GM12878 (cell line): ENCODE measurements around the gene HLA-DMA. TPM values are rescaled to one million over a fixed set of nuclear protein-coding genes. Genes with fewer than 3 reads are reported as not detected.

Source experiments
- ATAC-seq: fragments of 200-7000 bp; cut with Tn5 transposase; 3 replicates; pipeline ENCODE4 v1.9.1; 2020; ENCODE audit warnings: mild to moderate bottlenecking, moderate library complexity
- BruUV-seq: library from RNA; stranded (reverse); fragments of 400-500 nt; replicated peaks from 2 replicates; lab custom pipeline; 2021; lab: Mats Ljungman, UMichigan
- CTCF ChIA-PET: fragments of 300-600 bp; sonication (Branson Sonifier 250); formaldehyde crosslinking; extraction: SDS; loops from one replicate; lab custom pipeline; 2021; ENCODE audit warnings: inconsistent platforms; lab: Yijun Ruan, JAX
- POLR2A ChIA-PET: fragments of 350-600 bp; formaldehyde crosslinking; extraction: SDS; loops from one replicate; lab custom pipeline; 2021; ENCODE audit warnings: inconsistent platforms; lab: Charles Lee
- RAD21 ChIA-PET: fragments of 300-600 bp; sonication (Branson Sonifier 250); formaldehyde crosslinking; loops from one replicate; lab custom pipeline; 2023; ENCODE audit warnings: antibody characterized with exemption; ENCODE audit not compliant: unreplicated experiment; lab: Charles Lee
- SMC1A ChIA-PET: fragments of 300-600 bp; sonication (Branson Sonifier 250); formaldehyde crosslinking; loops from one replicate; lab custom pipeline; 2023; ENCODE audit not compliant: unreplicated experiment, uncharacterized antibody; lab: Charles Lee
- DNase-seq: peaks from one replicate; pipeline ENCODE4 v3.0.0-alpha.2; 2011; ENCODE audit warnings: low read depth, low spot score
- FAIRE-seq: peaks from 3 replicates; lab custom pipeline; 2011; peaks lifted over from hg19 to GRCh38; lab: Jason Lieb, UNC
- H2AFZ ChIP-seq: 2 replicates; pipeline ENCODE4 v1.6.0; 2011; ENCODE audit warnings: low read depth, low read length, control low read depth; ENCODE audit not compliant: control insufficient read depth
- H3K27ac ChIP-seq: 2 replicates; pipeline ENCODE4 v1.5.1; 2011; ENCODE audit warnings: control low read depth; ENCODE audit not compliant: control insufficient read depth, insufficient read depth
- H3K27me3 ChIP-seq, 2 experiments: replicated peaks in 1 of 2; 2 replicates each; pipeline versions ENCODE4 v1.6.0 to v1.6.1; 2011; ENCODE audit warnings: low read length in 1 of 2; ENCODE audit not compliant: control insufficient read depth in 2 of 2, insufficient read depth in 2 of 2
- H3K36me3 ChIP-seq, 2 experiments: 2 replicates each; pipeline ENCODE4 v1.5.1; 2011; ENCODE audit warnings: low read length in 1 of 2; ENCODE audit not compliant: control insufficient read depth in 2 of 2, insufficient read depth in 2 of 2
- H3K4me1 ChIP-seq: 2 replicates; pipeline ENCODE4 v1.6.1; 2011; ENCODE audit warnings: mild to moderate bottlenecking, low read length, moderate library complexity, mixed read lengths; ENCODE audit not compliant: control insufficient read depth, insufficient read depth
- H3K4me2 ChIP-seq: 2 replicates; pipeline ENCODE4 v1.6.0; 2011; ENCODE audit warnings: control low read depth; ENCODE audit not compliant: control insufficient read depth, insufficient read depth
- H3K4me3 ChIP-seq: fragments of 200-600 bp; sonication (generic); 2 replicates; pipeline ENCODE4 v1.5.1; 2016
- H3K79me2 ChIP-seq: 2 replicates; pipeline ENCODE4 v1.6.0; 2011; ENCODE audit warnings: low read length; ENCODE audit not compliant: control insufficient read depth, insufficient read depth
- H3K9ac ChIP-seq: 2 replicates; pipeline ENCODE4 v1.8.0; 2011; ENCODE audit warnings: low read length, control low read depth, mixed read lengths; ENCODE audit not compliant: control insufficient read depth, insufficient read depth
- H3K9me3 ChIP-seq: replicated peaks from 3 replicates; pipeline ENCODE4 v1.5.1; 2011; ENCODE audit warnings: mild to moderate bottlenecking, low read length; ENCODE audit not compliant: control insufficient read depth, insufficient read depth
- H4K20me1 ChIP-seq: 2 replicates; pipeline ENCODE4 v1.6.0; 2011; ENCODE audit not compliant: control insufficient read depth, insufficient read depth
- EZH2 ChIP-seq: IDR thresholded peaks from 2 replicates; pipeline ENCODE4 v1.6.1; 2012; ENCODE audit warnings: low read depth, mild to moderate bottlenecking, control low read depth, inconsistent platforms, low read length, borderline replicate concordance; ENCODE audit not compliant: control insufficient read depth
- JUNB ChIP-seq: IDR thresholded peaks from 2 replicates; pipeline ENCODE4 v1.6.1; 2016; ENCODE audit warnings: antibody characterized with exemption, mild to moderate bottlenecking
- SREBF1 ChIP-seq: IDR thresholded peaks from 2 replicates; pipeline ENCODE4 v1.6.1; 2012; ENCODE audit warnings: mild to moderate bottlenecking, low read length
- TCF3 ChIP-seq: IDR thresholded peaks from 2 replicates; pipeline ENCODE4 v1.6.1; 2012; ENCODE audit warnings: low read depth, mild to moderate bottlenecking, low read length, borderline replicate concordance; ENCODE audit not compliant: insufficient read depth
- WGBS: methylation state at CpG from one replicate; pipeline ENCODE4 v1.1.6; 2016; ENCODE audit warnings: low lambda C conversion rate; ENCODE audit not compliant: insufficient replicate concordance, insufficient coverage; ENCODE audit errors: missing lambda C conversion rate; 5-methylcytosine and 5-hydroxymethylcytosine counted together
- in situ Hi-C: fragments of 300-500 bp; cut with MboI; formaldehyde crosslinking; loops from 9 replicates; pipeline ENCODE4 v1.14.3; 2018; ENCODE audit warnings: mixed read lengths
- intact Hi-C: fragments of 100-400 bp; cut with micrococcal nuclease; formaldehyde crosslinking; loops from one replicate; pipeline ENCODE4 v1.14.2; 2022; ENCODE audit not compliant: unreplicated experiment
- polyA plus RNA-seq, 11 experiments: library from polyadenylated mRNA; depleted of rRNA in 4 of 11; unstranded in 6 of 11; stranded (reverse) in 5 of 11; fragments of >200 nt; fragmentation: Nextera tagmentation in 4 of 11; fragmentation: Illumina TruSeq in 1 of 11; extraction: Ambion mirVana in 4 of 11; extraction: Trizol in 1 of 11; gene quantifications; 1 replicate in 1 of 11; 2 replicates in 10 of 11; pipeline versions ENCODE4 v1.2.1 to v1.2.3, GENCODE V29; 2011 to 2016; ENCODE audit warnings: inconsistent platforms in 2 of 11, missing spikeins in 2 of 11, low read depth in 1 of 11
- total RNA-seq, 4 experiments: library from RNA; depleted of rRNA in 3 of 4; stranded (reverse); fragments of >200 nt in 3 of 4; fragmentation: Illumina TruSeq in 1 of 4; extraction: Trizol in 1 of 4; gene quantifications; 2 replicates each; pipeline versions ENCODE4 v1.2.1 to v1.2.3, GENCODE V29; 2013 to 2021
- TF ChIP-seq, protein P1 (sequence below): fragments of 450-650 bp; IDR thresholded peaks from 2 replicates; pipeline ENCODE4 v1.6.1; 2016; ENCODE audit warnings: mild to moderate bottlenecking
- TF ChIP-seq, protein P2 (sequence below): fragments of 450-650 bp; IDR thresholded peaks from 2 replicates; pipeline ENCODE4 v1.6.1; 2017; ENCODE audit warnings: low read depth, mild to moderate bottlenecking, moderate library complexity
- TF ChIP-seq, protein P3 (sequence below): fragments of 450-650 bp; IDR thresholded peaks from 2 replicates; pipeline ENCODE4 v1.6.1; 2017; ENCODE audit warnings: borderline replicate concordance

HLA-DMA gene
- total and polyA plus RNA-seq, 10 of the 15 experiments (the other 5 are each of a cell fraction or from before 2014, with no cell fraction given), result 177 to 552 (median 309) TPM

DNA sequence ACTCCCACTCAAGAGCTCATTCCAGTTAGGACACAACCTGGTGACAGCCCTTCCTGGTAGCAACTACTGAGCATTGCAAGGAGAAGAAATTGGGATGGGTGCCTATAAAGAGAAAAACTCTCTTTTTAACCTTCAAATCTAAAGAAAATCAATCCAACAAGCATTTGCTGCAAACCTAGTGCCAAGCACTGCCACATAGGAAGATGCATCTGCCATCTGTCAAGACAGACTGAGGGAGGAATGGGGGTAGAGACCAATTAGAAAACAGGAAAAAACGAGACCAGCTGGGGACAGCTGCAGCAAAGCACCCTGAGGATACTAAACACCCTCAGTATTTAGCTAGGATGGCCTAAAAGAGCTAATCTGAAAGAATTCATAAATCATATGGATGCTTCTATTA lies 39.9 kb downstream of the HLA-DMA start (continued):
- TF ChIP-seq, protein P1, sequence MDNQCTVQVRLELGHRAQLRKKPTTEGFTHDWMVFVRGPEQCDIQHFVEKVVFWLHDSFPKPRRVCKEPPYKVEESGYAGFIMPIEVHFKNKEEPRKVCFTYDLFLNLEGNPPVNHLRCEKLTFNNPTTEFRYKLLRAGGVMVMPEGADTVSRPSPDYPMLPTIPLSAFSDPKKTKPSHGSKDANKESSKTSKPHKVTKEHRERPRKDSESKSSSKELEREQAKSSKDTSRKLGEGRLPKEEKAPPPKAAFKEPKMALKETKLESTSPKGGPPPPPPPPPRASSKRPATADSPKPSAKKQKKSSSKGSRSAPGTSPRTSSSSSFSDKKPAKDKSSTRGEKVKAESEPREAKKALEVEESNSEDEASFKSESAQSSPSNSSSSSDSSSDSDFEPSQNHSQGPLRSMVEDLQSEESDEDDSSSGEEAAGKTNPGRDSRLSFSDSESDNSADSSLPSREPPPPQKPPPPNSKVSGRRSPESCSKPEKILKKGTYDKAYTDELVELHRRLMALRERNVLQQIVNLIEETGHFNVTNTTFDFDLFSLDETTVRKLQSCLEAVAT, result no peak
- TF ChIP-seq, protein P2, sequence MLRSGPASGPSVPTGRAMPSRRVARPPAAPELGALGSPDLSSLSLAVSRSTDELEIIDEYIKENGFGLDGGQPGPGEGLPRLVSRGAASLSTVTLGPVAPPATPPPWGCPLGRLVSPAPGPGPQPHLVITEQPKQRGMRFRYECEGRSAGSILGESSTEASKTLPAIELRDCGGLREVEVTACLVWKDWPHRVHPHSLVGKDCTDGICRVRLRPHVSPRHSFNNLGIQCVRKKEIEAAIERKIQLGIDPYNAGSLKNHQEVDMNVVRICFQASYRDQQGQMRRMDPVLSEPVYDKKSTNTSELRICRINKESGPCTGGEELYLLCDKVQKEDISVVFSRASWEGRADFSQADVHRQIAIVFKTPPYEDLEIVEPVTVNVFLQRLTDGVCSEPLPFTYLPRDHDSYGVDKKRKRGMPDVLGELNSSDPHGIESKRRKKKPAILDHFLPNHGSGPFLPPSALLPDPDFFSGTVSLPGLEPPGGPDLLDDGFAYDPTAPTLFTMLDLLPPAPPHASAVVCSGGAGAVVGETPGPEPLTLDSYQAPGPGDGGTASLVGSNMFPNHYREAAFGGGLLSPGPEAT, result no peak
- TF ChIP-seq EZH2 (no peak), SREBF1 (no peak)

DNA sequence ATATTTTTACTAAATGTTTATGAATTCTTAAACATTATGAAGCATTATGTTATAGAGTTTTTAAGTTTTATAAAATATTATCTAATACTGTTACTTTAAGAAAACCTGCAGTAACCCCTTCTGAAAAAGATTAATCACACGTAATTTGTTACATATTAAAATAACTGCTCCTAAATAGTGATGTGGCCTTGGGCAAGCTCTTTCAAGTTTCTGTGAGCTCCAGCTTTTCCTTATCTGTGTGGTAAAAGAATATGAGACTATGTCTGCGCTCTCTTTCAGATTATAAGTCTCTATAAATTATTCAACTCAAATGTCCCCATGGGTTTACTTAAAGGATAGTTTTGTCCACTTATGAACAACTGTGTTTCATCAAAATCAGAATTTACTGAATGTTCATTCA lies 44.0 kb downstream of the HLA-DMA start:
- SMC1A ChIA-PET, result interaction anchor here (1.0 kb wide), 1 partner anchor 76 kb away, joined by 3 read pairs; no protein-coding TSS in a partner anchor

More for the DNA sequence above, 44.0 kb downstream of the HLA-DMA start:
- Histone ChIP-seq H4K20me1 (no peaks in the 10 kb centered on the region), H2AFZ (no peak overlapping the region), H3K4me2 (no peak overlapping the region), H3K9me3 (no peaks in the 10 kb centered on the region), H3K36me3 (no peaks in the 10 kb centered on the region), H3K4me3 (no peak overlapping the region), H3K79me2 (no peaks in the 10 kb centered on the region), H3K4me1 (no peaks in the 10 kb centered on the region), H3K9ac (no peak overlapping the region), H3K27me3 (no peaks in the 10 kb centered on the region), H3K27ac (no peak overlapping the region)
- in situ Hi-C loops, result no loop called here
- ATAC-seq, result no peak
- no peak for TF ChIP-seq TCF3
- TF ChIP-seq, protein P3, sequence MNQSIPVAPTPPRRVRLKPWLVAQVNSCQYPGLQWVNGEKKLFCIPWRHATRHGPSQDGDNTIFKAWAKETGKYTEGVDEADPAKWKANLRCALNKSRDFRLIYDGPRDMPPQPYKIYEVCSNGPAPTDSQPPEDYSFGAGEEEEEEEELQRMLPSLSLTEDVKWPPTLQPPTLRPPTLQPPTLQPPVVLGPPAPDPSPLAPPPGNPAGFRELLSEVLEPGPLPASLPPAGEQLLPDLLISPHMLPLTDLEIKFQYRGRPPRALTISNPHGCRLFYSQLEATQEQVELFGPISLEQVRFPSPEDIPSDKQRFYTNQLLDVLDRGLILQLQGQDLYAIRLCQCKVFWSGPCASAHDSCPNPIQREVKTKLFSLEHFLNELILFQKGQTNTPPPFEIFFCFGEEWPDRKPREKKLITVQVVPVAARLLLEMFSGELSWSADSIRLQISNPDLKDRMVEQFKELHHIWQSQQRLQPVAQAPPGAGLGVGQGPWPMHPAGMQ, result no peak
- no peak for TF ChIP-seq JUNB
- peak; percentile 59 for FAIRE-seq
- ChIA-PET POLR2A (interaction anchor here (1.2 kb wide), 1 partner anchor 24 kb away, joined by 3 read pairs; no protein-coding TSS in a partner anchor), RAD21 (interaction anchor here (0.7 kb wide), 1 partner anchor 23 kb away, joined by 4 read pairs; no protein-coding TSS in a partner anchor), CTCF (interaction anchor here (0.9 to 1.4 kb wide), 2 partner anchors 41 to 75 kb away, joined by 3 to 5 read pairs; no protein-coding TSS in a partner anchor)
- no peak for DNase-seq
- BruUV-seq, result no TSS peak
- 90% methylated on average over 2 of the region's 2 CpGs for WGBS
- intact Hi-C loops, result no loop called here
